ENCODE results near the gene ZNF419. TPM values are rescaled to one million over a fixed set of nuclear protein-coding genes. Genes with fewer than 3 reads are reported as not detected.
A peak's percentile ranks its signal among the peaks of the same experiment; 100 is the strongest.
"Not testable (repeated sequence)": the region's sequence is repeated elsewhere in the genome, so short reads cannot be mapped to it uniquely, and the experiment has no call there.

Gene ZNF419
- 4.1 and 7.9 TPM in 2 replicates for total RNA-seq

DNA sequence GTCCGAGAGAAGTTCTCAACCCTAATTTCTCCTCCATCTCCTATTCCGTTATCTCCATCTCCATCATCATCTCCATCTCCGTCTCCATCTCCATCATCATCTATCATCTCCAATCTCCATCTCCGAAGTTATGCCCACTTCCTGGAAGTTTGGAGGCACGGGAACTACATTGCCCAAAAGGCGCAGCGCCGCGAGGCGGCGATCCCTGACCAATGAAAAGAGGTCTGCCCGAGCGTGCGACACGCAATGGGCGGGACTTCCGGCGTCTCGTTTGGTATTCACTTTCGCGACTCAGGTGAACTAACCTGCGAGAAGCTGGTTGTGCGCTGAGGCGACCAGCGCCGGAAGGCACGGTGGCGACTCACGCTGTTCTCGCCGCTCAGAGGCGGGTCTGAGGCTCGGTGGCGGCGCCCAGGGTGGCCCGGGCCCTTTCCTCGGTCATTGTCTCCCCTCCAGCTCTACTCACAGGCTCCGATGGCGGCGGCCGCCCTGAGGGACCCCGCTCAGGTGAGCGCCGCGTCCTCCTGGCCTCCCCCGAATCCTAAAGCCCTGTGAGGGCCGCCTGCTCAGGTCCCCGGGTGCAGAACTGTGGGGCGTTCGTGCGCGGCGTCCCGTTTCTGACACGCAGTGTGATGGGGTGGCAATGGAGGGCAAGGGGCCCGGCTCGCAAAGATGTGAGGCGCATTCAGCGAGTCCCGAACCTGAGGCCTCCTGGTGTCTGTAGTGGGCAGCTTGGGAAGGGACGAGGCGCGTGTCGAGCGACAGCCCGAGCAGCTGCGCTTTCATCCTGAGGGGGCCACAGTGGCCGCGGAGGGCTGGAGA, at the start of gene ZNF419:
TSS of gene ZNF419 (plus strand) at position 274 of the 822 bp plus-strand sequence. CDS start at position 475, 201 bp downstream.
- DNase-seq (ENCODE audit: extremely low read depth, low read depth, low spot score): not testable (repeated sequence)

DNA sequence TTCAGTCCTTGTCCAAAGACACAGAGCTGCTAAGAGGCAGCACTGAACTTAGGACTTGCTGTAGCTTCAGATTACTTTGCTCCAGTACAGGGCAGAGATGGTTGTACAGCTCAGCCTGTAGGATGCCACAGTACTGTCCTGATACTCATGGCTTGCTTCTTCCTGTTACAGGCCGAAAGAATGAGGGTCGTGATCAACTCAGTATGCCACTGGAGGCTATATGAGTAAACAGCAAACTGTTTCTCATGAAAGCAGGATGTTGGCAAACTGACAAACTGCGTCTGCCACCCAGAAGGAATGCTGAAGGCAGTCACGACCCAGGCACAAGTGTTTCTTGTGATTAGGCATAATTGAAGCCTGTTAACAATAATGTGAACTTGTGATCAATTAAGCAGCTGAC, 49.6 kb upstream of the ZNF419 start:
- DNase-seq (ENCODE audit: extremely low read depth, low read depth, low spot score): no peak

DNA sequence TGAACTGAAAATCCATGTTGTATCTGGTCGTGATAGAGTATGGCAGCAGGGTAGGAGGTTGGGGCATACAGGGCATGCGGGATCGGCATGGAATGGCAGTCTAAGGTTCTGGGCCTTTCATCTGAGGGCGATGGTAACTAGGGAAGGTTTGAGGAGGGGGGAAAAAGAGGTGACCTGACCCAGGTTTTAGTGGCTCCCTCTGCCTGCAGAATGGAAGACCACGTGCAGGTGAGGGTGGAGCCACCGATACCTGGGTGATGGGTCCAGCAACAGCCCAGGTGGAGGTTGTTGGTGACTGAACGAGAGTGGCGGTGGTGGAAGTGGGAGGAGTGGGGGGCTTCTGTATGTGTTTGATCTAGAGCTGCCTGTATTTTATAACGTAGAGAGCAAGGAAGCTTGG, 48.6 kb upstream of the ZNF419 start:
- no peak for DNase-seq (ENCODE audit: extremely low read depth, low read depth, low spot score)

DNA sequence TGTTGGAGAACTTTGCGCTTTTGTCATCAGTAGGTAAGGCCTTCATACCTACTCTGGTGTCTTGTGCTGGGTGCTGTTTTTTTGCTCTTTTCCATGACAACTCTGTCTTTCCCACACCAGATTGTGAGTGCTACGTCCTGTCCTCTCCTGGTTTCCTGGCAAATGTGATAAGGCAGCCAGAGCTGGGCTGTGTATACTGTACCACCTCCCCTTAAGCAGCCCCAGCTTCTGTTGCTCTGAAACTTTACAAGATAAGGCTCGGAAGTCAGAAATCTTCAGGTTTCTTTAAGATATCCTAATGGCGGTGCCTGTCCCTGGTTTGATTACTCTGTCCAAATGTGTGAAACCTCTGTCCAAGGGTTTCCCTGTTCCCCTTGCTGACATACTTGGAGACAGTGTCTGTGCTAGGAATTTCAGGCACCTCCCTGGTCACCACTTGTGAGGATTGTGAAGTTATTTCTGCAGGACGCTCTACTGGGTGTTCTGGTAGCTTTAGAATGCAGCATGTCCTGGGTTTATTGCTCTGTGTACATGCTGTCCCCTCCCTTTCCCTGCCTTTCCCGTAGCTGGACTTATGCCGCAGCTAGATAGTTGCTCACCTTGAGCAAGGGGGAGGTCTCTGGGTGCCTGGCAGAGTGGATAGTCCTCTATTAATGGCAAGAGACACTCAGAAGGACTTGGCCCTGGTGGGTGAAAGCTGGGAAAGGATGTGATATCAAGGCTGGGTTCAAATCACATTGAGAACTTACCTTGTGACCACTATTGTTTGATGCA, 45.4 kb upstream of the ZNF419 start:
- DNase-seq (ENCODE audit: extremely low read depth, low read depth, low spot score): no peak

DNA sequence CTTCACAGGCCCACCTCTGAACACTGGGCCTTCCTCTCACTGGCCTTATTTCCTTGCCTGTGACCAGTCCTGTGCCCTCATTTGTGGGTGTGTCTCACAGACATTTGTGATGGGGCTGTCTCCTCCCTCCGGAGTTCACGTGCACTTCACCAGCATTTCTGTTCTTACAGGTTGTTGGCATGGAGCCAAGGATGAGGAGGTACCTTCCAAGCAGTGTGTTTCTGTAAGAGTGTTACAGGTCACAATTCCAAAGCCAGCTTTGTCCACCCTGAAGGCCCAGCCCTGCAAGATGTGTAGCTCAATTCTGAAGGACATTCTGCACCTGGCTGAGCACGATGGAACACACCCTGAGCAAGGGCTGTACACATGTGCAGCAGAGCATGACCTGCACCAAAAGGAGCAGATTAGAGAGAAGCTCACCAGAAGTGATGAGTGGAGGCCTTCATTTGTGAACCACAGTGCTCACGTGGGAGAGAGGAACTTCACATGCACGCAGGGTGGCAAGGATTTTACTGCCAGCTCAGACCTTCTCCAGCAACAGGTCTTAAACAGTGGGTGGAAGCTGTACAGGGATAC, 44.3 kb upstream of the ZNF419 start:
- DNase-seq (ENCODE audit: extremely low read depth, low read depth, low spot score): no peak

DNA sequence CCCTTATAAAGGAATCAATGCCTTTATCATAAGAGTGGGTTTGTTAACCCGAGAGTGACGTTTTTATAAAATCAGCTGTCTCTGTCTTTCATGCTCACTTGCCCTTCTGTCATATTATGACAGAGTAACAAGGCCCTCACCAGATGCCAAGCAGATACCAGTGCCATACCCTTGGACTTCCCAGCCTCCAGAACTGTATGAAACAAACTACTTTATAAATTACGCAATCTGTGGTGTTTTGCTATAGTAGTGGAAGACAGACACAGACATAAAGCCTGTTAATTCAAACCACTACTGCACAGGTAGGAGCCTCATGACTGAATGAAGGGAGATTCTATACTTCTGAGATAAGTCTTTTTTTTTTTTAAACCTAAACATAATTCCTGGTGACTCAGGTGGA, 35.2 kb upstream of the ZNF419 start:
- DNase-seq (ENCODE audit: extremely low read depth, low read depth, low spot score): no peak

DNA sequence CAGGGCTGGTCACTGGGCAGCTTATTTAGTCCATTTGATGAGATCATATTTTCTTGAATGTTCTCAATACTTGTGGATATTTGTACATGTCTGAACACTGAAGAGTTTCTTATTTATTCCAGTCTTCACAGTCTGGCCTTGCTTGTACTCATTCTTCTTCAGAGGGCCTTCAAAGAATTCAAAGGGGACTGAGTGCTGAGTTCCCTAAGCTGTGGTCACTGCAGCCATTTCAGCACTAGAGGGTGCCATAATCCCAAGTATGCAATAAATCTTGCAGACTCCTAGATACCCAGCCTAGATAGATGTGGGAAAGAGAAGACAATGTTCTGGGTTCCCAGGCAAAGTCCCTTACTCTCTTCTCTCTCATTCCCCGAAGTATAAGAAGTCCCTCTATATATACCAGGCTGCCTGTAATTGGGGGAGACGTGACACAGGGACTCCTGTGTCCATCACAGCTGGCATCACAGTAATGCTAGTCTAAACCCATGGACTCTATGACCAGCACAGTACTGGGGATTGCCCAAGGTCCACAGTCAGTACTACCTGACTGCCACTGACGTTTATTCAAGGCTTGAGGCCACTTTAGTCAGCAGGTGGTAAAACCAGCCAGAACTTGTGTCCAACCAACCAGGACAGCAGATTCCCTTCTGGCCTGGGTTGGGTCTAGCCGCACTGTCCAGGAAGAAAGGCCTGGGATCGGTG, 21.7 kb upstream of the ZNF419 start:
- DNase-seq (ENCODE audit: extremely low read depth, low read depth, low spot score): no peak

DNA sequence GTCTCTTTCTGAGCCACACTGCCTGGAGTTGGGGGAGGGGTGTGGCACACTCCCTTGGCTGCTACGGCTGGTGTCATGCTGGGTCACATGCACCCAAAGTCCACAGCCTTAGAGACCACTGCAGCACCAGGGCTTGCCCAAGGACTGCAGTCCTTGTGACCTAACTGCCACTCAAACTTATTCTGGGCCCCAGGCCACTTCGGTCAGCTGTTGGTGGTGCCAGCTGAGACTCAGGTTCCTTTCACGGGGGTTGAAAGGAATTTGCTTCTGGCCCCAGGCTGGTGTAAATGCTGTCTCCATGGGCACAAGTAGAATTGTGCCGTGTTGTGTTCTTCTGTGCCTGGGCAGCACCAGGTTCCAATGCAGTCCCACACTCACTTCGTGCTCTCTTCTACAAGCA, 21.1 kb upstream of the ZNF419 start:
- DNase-seq (ENCODE audit: extremely low read depth, low read depth, low spot score): no peak

DNA sequence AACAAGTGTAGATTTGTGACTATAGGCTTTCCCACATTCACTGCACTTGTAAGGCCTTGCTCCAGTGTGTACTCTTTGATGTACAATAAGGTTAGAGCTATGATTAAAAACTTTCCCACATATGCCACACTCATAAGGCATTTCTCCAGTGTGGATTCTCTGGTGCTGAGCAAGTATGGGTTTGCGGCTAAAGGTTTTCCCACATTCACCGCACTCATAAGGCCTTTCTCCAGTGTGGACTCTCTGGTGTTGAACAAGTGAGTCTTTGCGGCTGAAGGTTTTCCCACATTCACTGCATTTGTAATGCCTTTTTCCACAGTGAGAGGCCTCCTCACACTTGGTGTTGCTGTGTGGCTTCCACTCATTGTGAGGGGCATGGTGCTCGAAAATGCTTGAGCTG, 13.9 kb upstream of the ZNF419 start:
- no peak for DNase-seq (ENCODE audit: extremely low read depth, low read depth, low spot score)

DNA sequence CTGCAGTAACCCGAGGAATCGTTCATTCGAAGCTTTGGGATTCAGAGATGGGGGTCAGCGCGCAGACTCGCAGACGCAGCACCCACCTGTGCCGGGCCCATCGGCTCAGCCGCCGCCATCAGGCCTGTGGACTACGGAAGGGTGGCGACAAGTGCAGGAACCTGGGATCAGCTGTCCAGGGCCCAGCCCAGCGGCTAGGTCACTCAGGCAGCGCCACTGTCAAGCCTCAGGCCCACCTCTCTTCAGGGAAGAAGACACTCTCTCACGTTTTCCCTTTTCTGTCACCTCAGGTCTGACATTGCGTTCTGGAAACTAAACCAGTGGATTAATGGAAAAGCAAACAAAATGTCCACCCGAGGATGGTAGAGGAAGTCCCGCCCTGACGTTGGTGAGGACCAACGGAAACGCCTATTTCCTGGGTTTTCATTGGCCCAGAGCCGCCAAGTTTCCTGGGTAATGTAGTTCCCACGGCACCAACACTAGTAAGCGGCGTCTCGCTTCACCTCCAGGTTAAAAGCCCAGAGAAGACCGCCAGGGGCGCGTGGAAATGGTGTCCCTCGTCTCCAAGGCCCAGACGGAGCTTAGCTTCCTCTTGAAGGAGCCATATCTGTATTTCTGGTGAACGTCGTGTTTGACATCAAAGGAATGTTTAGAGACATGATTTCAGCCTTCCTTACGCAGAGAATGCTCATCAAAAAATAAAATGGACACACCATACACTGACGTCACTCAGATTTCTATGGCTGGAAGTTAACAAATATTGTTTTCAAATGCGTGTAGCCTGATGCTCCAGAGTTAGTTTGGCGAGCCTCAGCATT, 10.2 kb upstream of the ZNF419 start, which contains the start of gene ZNF772:
TSS of gene ZNF772 (minus strand) at position 376 of the 818 bp plus-strand sequence. CDS start at position 119, 257 bp downstream.
- DNase-seq (ENCODE audit: extremely low read depth, low read depth, low spot score): peak; percentile 80

DNA sequence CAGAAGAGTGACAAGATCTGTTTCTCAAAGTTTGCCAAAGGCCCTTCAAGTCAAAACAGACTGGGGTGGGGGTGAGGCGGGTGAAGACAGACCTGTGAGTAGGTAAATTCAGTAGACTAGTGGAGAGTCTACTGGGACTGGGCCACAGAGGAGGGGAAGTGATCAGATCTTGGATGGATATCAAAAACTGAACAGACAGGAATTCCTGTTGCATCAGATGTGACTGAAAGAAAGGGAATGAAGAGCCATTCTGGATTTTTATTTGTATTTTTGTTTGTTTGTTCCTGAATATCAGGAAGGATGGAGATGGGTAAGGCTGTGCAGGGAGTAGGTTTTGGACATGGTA, 722 bp downstream of the ZNF419 start:
- DNase-seq (ENCODE audit: extremely low read depth, low read depth, low spot score): not testable (repeated sequence)

DNA sequence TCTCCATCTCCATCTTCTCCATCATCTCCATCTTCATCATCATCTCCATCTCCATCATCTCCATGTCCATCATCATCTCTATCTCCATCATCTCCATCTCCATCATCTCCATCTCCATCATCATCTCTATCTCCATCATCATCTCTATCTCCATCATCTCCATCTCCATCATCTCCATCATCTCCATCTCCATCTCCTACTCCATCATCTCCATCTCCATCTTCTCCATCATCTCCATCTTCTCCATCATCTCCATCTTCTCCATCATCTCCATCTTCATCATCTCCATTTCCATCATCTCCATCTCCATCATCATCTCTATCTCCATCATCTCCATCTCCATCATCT, 11.8 kb downstream of the ZNF419 start:
- not testable (repeated sequence) for DNase-seq (ENCODE audit: extremely low read depth, low read depth, low spot score)

DNA sequence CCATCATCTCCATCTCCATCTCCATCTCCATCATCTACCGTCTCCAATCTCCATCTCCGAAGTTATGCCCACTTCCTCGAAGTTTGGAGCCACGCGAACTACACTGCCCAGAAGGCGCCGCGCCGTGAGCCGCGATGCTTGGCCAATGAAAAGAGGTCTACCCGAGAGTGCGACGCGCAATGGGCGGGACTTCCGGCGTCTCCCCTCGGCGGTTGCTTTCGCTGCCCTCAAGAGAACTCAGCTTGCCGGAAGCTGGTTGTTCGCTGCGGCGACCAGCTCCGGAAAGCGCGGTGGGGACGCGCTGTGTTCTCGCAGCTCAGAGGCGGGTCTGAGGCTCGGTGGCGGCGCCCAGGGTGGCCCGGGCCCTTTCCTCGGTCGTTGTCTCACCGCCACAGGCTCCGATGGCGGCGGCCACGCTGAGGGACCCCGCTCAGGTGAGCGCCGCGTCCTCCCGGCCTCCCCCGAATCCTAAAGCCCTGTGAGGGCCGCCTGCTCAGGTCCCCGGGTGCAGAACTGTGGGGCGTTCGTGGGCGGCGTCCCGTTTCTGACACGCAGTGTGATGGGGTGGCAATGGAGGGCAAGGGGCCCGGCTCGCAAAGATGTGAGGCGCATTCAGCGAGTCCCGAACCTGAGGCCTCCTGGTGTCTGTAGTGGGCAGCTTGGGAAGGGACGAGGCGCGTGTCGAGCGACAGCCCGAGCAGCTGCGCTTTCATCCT, 12.3 kb downstream of the ZNF419 start, which contains the start of gene ZNF773:
TSS of gene ZNF773 (plus strand) at position 259 of the 716 bp plus-strand sequence. CDS start at position 402, 143 bp downstream.
- DNase-seq (ENCODE audit: extremely low read depth, low read depth, low spot score): peak; percentile 68

DNA sequence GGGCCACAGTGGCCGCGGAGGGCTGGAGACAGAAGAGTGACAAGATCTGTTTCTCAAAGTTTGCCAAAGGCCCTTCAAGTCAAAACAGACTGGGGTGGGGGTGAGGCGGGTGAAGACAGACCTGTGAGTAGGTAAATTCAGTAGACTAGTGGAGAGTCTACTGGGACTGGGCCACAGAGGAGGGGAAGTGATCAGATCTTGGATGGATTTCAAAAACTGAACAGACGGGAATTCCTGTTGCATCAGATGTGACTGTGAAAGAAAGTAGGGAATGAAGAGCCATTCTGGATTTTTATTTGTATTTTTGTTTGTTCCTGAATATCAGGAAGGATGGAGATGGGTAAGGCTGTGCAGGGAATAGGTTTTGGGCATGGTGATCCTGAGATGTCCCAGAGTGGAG, 12.8 kb downstream of the ZNF419 start:
- not testable (repeated sequence) for DNase-seq (ENCODE audit: extremely low read depth, low read depth, low spot score)

DNA sequence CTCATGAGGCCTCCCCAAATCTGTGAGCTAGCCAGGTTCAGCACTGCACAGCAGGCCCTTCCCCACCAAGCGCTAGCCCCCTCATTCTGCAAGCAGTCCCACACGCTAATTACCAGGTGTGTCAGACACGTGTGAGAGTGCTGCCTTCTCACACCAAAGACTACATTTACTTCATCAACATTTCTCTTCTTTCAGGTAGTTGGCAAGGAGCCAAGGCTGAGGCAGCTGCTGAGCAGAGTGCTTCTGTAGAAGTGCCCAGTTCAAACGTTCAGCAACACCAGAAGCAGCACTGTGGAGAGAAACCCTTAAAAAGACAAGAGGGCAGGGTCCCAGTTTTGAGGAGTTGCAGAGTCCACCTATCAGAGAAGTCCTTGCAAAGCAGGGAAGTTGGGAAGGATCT, 18.6 kb downstream of the ZNF419 start:
- no peak for DNase-seq (ENCODE audit: extremely low read depth, low read depth, low spot score)

DNA sequence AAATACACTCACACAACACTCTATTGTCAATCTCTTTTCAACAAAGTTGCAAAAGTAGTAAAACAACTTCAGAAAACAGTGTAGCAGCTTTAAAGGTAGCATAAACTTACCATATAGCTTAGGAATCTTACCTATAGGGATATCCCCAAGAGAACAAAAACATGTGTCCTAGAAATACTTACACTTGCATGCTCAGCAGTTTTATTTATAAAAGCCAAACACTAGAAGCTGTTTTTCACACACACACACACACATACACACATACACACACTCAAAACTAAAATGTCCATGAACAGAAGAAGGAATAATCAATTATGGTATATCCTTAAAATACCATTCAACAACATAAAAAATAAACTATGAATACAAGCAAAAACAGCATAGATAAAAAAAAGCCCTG, 23.9 kb downstream of the ZNF419 start:
- DNase-seq (ENCODE audit: extremely low read depth, low read depth, low spot score): no peak

DNA sequence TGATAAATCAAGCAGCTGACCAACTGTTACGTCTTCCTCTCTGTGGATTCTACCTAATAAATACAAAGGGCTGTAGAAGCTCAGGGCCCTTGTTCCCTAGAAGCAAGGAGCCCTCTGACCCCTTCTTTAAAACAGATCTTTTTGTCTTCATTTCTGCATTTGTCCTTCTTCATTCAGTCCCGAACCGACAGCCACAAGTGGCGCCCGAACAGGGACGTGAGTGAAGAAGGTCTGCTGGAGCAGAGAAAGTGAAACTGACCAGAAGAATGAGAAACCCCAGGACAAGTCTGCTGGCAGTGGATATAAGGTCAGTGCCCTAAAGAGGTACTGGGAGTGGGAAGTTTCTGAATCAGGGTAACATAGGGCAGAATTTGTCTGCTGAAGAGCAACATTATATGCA, 25.3 kb downstream of the ZNF419 start:
- DNase-seq (ENCODE audit: extremely low read depth, low read depth, low spot score): no peak

DNA sequence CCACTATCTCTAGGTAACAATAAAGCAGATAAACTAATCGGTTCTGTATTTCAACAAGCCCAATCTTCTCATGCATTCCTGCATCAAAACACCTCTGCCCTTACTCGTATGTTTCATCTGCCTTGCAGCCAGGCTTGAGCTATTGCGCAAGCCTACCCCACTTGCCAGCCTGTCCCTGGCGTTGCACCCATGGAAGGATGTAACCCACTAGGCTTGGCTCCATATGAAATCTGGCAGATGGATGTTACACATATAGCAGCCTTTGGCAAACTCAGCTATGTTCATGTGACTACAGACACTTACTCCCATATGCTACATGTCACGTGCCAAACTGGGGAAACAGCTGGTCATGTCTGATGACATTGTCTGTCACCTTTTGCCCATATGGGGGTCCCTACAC, 27.7 kb downstream of the ZNF419 start:
- DNase-seq (ENCODE audit: extremely low read depth, low read depth, low spot score): no peak

DNA sequence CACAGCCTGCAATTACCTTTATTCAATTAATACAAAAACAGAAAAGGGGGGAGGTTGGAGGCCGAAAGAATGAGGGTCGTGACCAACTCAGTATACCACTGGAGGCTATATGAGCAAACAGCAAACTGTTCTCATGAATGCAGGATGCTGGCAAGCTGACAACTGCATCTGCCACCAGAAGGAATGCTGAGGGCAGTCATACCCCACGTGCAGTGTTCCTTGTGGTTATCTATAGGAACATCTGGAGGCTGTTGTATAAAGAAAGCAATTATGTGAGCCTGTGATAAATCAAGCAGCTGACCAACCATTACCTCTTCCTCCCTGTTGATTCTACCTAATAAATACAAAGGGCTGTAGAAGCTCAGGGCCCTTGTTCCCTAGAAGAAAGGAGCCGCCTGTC, 30.5 kb downstream of the ZNF419 start:
- DNase-seq (ENCODE audit: extremely low read depth, low read depth, low spot score): not testable (repeated sequence)
